GM12865 (cell line): ENCODE results near the gene AKR1C8.
"Not testable (repeated sequence)": the region's sequence is repeated elsewhere in the genome, so short reads cannot be mapped to it uniquely, and the experiment has no call there.

ENCODE experiments used
- DNase-seq: peaks from one replicate; pipeline ENCODE4 v3.0.0; 2010; ENCODE audit warnings: low read depth
- H3K4me3 ChIP-seq: 2 replicates; pipeline ENCODE4 v1.5.1; 2011; ENCODE audit warnings: mild to moderate bottlenecking, low read depth, low read length, control low read depth
- CTCF ChIP-seq: IDR thresholded peaks from 2 replicates; pipeline ENCODE4 v1.5.1; 2011; ENCODE audit warnings: low read length, control low read depth, low read depth, inconsistent platforms; ENCODE audit not compliant: insufficient read depth; ENCODE audit errors: missing control alignments

AKR1C8 gene

DNA sequence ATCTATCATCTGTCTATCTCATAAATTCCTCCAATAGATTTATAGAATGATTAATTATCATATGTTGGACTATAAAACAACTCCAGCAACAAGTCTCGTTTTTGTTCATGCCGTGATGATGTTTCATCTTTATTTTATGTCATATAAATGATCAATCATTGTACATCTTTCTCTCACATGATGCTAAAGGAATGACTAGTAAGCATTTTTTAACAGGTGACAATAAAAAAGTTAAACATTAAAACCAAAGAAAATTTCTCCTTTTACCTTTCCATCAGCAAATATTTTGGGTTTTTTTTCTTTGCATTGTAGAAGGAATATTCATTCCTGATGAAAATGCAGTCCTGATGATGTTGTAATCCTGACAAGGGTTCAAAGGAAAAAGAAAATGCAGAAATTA, 49.4 kb downstream of the AKR1C8 start:
- DNase-seq = no peak
- TF ChIP-seq CTCF = no peak
- no peak overlapping the region for H3K4me3 ChIP-seq

- DNase-seq = no peak
- no peak for TF ChIP-seq CTCF
- H3K4me3 ChIP-seq = no peak overlapping the region
Observed at GRCh38 chr10:5125315-5126044, 59.5 kb downstream of the AKR1C8 start.

- no peak for TF ChIP-seq CTCF
- no peak overlapping the region for H3K4me3 ChIP-seq
- DNase-seq = no peak
Observed at GRCh38 chr10:5123886-5124285, 61.1 kb downstream of the AKR1C8 start.

DNA sequence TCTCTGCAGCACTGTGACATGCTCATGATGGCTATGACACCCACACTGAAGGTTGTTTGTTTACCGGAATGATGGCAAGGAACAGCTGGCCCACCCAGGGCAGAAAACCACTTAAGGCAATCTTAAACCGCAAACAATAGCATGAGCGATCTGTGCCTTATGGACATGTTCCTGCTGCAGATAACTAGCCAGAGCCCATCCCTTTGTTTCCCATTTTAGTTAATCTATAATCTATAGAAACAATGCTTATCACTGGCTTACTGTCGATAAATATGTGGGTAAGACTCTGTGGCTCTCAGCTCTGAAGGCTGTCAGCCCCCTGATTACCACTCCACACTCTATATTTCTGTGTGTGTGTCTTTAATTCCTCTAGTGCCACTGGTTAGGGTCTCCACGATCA, 65.0 kb downstream of the AKR1C8 start:
- not testable (repeated sequence) for DNase-seq, H3K4me3 ChIP-seq

DNA sequence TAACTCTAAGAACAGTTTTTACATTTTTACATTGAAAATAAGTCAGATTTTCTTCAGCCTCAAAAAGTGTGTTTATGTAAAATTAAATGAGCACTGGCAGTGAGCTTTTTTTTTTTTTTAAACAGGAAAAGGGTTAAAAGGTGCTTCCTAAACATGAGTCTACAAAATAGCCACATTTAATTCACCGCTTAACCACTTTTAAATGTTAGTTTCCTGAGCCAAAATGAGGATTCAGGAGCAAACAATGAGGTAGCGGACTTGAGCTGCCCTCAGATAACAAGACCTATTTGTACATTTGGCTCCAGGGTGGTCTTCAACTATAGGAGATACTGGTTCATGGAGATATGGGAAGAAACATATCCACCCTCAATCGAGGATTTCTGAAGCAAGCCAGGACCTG, 67.9 kb downstream of the AKR1C8 start:
- DNase-seq = no peak
- no peak for TF ChIP-seq CTCF
- H3K4me3 ChIP-seq = no peak overlapping the region

DNA sequence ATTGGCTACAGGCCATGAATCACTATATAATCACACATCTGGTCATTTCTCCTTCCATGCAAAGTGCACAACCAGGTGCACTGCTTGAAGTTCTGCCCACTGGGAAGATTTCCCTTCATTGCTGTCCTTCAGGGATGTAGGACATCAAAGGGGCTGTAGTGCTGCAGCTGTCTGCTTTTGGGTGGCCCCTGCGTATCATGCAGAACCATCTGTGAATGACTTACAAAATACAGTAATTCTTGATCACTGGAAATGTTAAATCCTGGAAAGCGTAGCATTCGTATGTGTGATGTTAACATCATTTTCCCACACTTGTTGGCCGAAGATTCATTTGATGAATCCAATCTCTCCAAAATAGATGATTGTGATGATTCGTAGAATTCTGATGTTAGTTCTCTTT, 68.3 kb downstream of the AKR1C8 start:
- H3K4me3 ChIP-seq = no peak overlapping the region
- TF ChIP-seq CTCF = no peak

DNA sequence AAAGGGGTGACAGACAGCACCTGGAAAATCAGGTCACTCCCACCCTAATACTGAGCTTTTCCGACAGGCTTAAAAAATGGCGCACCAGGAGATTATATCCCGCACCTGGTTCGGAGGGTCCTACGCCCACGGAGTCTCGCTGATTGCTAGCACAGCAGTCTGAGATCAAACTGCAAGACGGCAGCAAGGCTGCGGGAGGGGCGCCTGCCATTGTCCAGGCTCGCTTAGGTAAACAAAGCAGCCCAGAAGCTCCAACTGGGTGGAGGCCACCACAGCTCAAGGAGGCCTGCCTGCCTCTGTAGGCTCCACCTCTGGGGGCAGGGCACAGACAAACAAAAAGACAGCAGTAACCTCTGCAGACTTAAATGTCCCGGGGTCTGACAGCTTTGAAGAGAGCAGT, 75.1 kb downstream of the AKR1C8 start:
- not testable (repeated sequence) for DNase-seq, H3K4me3 ChIP-seq

More for the DNA sequence above, 68.3 kb downstream of the AKR1C8 start:
- DNase-seq = no peak

- DNase-seq = no peak
- TF ChIP-seq CTCF = no peak
- no peak overlapping the region for H3K4me3 ChIP-seq
Observed at GRCh38 chr10:5108658-5109416, 76.1 kb downstream of the AKR1C8 start.
